ENCODE measurements around the gene AUTS2.

GRCh38 chr7:70093205-70093904 is 495.1 kb downstream of the AUTS2 start:
- TF ChIP-seq, protein P1, sequence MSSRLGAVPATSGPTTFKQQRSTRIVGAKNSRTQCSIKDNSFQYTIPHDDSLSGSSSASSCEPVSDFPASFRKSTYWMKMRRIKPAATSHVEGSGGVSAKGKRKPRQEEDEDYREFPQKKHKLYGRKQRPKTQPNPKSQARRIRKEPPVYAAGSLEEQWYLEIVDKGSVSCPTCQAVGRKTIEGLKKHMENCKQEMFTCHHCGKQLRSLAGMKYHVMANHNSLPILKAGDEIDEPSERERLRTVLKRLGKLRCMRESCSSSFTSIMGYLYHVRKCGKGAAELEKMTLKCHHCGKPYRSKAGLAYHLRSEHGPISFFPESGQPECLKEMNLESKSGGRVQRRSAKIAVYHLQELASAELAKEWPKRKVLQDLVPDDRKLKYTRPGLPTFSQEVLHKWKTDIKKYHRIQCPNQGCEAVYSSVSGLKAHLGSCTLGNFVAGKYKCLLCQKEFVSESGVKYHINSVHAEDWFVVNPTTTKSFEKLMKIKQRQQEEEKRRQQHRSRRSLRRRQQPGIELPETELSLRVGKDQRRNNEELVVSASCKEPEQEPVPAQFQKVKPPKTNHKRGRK (CRISPR knock-in tag; IDR thresholded peaks at IDR 0.05; ENCODE audit: borderline replicate concordance): no peak
- TF ChIP-seq SMAD4 (CRISPR knock-in tag; IDR thresholded peaks at IDR 0.05): no peak
- TF ChIP-seq, protein P2, sequence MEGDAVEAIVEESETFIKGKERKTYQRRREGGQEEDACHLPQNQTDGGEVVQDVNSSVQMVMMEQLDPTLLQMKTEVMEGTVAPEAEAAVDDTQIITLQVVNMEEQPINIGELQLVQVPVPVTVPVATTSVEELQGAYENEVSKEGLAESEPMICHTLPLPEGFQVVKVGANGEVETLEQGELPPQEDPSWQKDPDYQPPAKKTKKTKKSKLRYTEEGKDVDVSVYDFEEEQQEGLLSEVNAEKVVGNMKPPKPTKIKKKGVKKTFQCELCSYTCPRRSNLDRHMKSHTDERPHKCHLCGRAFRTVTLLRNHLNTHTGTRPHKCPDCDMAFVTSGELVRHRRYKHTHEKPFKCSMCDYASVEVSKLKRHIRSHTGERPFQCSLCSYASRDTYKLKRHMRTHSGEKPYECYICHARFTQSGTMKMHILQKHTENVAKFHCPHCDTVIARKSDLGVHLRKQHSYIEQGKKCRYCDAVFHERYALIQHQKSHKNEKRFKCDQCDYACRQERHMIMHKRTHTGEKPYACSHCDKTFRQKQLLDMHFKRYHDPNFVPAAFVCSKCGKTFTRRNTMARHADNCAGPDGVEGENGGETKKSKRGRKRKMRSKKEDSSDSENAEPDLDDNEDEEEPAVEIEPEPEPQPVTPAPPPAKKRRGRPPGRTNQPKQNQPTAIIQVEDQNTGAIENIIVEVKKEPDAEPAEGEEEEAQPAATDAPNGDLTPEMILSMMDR (IDR thresholded peaks at IDR 0.05): no peak
- no peak for TF ChIP-seq FOXK1 (CRISPR knock-in tag; IDR thresholded peaks at IDR 0.05)
- TF ChIP-seq USF2 (CRISPR knock-in tag; IDR thresholded peaks at IDR 0.05): no peak
- no peak for TF ChIP-seq CREM (CRISPR knock-in tag; IDR thresholded peaks at IDR 0.05)
- no peak for TF ChIP-seq JUN (CRISPR knock-in tag; IDR thresholded peaks at IDR 0.05)
- TF ChIP-seq RELA (CRISPR knock-in tag; IDR thresholded peaks at IDR 0.05; ENCODE audit: borderline replicate concordance): no peak
- no peak for TF ChIP-seq ZNF138 (CRISPR knock-in tag; conservative IDR thresholded peaks at IDR 0.05)
